Activated CD4-positive, alpha-beta T cell treated with anti-CD3 and anti-CD28 coated beads for 4 hours (primary cell): ENCODE measurements around the gene ACAD9.
A peak's percentile ranks its signal among the peaks of the same experiment; 100 is the strongest.
"Not testable (repeated sequence)": the region's sequence is repeated elsewhere in the genome, so short reads cannot be mapped to it uniquely, and the experiment has no call there.

Source experiments
- DNase-seq, 2 donors: peaks; one replicate each; pipeline ENCODE4 v3.0.0-alpha.2; 2020

The ACAD9 gene

DNA sequence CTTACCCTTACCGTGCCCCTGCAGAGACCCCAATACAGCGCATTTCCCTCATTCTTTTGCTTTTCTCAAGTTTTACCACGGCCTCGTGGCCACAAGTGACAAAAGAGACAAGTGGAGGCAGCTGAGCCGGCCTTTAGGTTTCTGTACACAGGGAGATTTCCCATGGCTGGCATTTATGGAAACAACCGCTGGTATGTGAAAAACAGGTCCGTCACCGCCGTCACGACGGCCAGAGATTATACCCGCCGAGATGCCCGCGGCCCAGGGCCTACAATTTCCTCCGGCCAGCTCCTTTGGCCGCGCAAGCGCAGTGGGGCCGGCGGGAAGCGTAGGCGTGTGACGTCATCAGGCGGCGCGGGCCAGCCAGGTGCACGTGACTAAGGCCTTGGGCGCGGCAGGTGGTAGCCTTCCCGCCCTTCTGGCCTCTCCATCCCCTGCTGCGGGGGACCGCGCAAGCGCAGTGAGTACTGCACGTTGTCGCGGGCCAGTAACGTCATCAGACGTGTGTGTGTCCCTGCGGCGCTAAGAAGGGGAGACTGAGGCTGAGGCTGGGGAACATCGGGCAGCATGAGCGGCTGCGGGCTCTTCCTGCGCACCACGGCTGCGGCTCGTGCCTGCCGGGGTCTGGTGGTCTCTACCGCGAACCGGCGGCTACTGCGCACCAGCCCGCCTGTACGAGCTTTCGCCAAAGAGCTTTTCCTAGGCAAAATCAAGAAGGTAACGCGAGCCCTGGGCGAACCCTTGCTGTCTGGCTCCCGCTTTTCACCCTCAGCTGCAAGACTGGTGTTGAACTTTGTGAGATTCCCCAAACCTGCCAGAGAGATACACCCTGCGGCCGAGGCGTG is at the start of gene ACAD9:
Gene ACAD9, plus strand, starts transcription at position 496 of the 845 bp plus-strand sequence. Its CDS starts 72 bp downstream, at position 568.
- peak; percentile 96 to 97 for DNase-seq

DNA sequence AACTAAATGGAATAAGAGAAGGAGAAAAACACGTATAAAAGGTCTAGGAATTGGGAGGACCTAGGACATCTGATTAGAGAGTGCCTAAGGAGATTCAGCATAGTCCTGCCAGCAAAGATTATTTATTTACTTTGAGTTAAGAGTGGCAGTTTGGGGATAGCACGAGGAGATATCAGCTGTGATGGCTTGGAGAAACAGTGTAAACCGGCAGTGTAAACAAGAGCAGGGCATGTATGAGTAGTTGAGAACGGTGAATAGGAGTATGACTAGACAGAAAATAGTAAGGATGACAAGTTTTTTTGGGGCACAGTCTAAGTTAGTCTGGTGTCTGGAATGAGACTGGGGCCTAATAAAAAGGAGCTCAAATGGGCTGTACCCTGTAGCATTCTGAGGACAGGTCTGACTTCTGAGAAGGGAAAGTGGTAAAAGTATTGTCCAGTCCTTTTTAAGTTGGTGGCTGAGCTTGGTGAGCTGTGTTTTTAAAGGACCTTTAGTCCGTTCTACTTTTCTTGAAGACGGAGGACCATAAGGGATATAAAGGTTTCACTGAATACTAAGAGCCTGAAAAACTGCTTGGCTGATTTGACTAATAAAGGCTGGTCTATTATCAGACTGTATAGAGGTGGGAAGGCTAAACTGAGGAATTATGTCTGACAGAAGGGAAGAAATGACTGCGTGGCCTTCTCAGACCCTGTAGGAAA is 49.3 kb upstream of the ACAD9 start:
- DNase-seq, result not testable (repeated sequence)

DNA sequence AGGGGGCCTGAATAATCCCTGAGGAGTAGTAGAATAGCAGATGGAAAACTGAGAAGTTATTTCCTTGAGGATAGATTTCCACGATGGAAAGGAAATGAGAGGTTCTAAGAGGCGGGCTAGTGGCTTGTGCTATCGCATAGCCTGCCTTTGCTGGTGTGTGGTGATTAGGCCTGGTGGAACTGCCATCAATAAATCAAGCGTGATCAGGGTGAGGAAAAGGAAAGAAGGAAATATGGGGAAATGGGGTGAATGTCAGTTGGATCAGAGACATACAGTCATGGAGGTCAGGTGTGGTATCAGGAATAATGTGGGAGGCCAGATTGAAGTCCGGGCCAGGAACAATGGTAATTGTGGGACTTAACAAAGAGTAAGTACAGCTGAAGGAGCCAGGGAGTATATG is 48.7 kb upstream of the ACAD9 start:
- DNase-seq, result not testable (repeated sequence)

DNA sequence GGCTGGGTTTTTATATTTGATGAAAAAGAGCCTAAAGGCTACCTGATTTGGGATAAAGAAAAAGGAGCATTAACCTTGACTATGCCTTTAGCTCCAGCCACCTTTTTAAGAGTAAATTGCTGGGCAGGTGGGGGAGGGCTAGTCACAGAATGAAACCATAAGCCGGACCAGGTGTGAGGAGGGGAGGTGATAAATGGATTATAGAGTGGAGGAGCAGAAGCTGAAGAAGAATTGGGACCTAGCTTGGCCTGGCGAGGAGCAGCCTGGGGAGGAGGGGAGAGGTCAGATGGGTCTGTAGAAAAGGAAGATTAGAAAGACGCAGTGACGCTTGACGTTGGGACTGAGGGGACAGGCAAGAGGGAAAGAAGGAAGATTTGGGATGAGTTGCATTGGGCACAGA is 46.4 kb upstream of the ACAD9 start:
- DNase-seq, result not testable (repeated sequence)

DNA sequence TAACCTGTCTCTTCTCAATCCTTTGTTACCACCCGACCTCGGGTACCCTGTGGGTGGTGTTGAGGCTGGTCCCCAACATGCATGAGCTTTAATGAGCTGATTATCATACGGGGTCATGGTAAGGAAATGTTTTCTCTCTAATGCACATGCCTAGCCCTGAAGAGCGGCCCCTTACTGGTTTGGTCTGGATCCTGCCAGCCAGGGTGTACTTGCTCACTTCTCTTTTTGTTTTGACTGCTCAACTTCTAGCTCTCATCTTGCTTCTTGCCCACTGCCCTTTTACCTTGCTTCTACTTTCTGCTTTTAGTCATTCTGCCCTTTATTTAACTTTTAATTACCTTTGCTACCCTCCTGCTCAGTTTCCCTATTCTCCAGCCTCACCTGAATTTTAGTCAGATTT is 44.3 kb upstream of the ACAD9 start:
- no peak for DNase-seq

DNA sequence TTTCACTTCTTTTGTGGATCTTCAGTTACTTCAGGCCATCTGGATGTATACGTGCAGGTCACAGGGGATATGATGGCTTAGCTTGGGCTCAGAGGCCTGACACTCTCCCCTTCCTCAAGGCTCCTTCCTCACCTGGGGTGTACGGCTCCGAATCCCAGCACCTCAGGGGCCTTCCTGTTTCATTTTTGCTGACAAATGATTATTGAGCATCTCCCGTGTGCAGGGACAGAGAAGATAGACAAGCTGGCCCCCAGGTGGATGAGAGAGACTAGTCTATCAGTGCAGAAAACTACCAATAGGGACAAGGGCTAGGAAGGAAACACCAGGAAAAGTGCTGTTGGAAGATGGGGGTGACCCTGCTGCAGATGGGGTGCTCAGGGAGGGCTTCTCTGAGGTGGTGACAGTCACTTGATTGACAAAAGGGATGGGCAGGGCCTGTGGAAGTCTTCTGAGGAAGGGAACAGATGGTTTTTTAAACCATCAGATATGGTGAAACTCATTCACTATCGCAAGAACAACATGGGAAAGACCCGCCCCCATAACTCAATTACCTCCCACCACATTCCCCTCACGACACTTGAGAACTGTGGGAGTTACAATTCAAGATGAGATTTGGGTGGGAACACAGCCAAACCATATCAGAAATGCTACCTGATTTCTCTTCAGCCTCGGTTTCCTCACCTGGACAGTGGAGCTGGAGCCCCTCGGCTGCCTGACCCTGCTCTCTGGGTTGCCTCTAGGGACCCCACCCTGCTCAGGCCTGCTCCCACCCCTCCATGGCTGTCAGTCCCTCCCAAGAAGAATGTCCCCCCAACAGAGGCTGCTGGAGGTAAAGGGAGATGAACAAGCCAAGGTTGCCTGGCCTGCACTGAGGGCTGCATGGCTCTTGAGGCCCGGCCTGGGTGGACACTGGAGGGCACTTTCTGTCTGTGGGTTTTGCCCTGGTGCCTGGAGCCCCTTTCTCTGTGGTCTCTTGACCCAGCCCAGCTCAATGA is 37.2 kb upstream of the ACAD9 start:
- DNase-seq, result no peak

DNA sequence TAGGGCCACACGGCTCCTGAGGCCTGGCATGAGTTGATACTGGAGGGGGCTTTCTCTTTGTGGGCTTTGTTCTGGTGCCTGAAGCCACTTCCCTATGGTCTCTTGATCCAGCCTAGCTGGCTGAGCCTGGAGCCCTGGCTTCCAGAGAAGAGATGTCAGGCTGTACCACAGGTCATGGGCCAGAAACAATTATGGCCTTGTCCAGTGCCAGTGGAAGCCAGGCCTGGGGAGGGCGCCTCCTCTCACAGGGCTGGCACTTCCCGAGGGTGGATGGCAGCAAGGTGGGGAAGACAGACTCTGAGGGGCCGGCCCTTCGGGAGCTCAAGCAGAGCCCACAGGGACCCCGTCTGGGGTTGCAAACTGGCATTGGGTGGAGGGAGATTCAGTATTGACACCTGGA is 34.9 kb upstream of the ACAD9 start:
- DNase-seq, result no peak

DNA sequence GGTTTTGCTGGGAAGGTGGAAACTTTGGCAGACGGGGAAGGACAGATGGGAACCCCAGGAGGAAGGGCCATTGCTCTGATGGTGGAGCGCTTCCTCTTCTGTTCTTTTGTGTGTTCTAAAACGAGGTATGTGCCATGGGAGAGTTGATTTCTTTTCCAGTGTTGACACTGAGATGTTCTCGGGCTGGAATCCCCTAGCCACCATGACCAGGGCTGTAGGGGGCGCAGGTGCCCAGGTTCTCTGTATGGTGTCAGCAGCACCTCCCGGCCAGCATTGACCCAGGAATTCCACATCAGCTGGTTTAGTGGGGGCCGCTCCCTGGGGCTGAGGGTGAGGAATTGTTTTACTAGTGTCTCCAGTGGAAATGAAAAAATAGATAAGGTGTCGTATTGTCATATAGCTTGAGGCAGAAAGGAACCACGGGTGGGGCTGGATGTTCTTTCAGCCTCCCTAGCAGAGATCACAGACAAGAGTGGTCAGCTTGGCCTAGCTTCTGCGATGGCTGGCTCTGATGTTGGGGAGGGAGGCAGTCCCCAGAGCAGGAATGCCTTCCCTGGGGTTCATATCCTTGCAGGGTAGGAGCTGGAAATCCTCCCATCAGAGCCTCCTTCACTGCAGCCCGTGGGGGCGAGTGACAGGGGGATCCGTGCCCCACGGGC is 34.2 kb upstream of the ACAD9 start:
- DNase-seq, result no peak

DNA sequence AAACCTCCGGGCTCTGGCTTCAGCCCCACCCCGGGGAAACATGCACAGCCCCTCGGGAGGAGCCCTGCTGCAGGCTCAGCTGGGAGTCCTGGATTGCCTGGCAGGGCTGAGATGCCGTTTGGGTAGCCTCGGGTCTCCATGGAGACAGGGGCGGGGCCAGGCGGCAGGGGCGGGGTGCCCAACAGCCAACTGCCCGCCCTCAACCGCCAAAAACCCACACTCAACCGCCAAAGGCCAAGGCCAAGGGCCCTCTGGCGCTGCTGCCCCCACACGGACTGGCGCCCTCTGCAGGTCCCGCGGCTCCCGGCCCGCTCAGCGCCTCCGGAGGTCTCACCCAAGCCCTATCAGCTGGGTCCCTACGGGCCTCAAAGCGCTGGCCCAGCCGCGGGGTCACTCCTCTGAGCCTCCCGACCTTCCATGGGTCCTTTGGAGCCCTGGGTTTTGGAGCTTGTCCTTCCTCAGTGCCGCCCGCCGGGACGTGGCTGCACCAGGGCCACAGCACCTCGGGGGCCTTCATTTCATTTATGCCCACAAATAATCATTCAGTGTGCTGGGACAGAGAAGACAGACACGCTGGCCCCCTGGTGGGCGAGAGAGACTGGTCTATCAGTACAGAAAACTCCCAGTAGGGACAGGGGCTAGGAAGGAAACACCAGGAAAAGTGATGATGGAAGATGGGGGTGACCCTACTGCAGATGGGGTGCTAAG is 33.5 kb upstream of the ACAD9 start:
- DNase-seq, result peak; percentile 75 to 79

DNA sequence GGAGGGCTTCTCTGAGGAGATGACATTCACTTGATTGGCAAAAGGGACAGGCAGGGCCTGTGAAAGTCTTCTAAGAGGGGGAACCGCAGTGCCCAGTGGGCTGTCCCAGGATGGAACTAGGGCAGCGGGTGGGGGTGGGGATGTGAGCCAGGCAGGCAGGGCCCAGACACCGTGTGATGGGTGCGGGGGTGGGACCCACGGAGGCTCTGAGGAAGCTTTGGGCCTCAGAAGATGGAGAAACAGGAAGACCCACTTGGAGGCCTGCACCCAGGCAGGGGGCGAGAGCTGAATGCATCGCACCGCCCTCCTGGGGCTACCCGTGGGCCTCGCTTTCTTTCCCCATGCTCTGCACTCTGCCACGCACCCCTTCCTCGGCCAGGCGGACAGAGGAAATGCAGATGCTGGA is 32.9 kb upstream of the ACAD9 start:
- peak in 1 of 2 donors; percentile 15 for DNase-seq

DNA sequence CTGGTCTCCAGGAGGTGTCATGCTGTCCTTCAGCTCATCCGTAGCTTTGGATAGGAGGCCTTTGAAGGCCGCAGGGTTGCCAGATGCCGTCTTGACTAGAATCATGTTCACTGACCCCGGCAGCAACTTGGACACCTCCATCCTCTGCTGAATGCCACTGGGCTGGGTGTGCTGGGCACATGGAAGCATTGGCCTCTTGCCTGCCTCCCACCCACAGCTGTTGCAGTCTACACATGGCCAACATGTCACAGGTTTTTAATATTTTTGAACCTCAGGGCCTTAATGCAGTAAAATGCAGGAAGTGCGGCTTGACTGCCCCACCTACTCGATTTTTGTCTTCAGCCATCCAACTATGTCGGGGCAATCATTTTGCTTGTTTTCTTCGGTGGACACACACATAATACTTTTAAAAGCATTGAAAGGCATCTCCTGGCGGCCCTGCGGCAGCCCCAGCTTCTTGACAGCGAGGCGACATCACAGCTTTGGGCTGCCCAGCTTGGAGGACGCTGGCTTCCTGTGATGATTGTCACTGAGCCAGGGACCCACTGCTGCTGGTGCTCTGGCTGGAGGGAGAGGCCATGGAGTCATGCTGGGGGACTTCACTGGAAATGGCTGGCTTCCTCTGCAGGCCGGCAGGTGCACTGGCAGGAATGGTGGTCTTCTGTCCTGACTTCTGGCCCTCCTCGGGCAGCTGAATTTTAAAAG is 31.6 kb upstream of the ACAD9 start:
- no peak for DNase-seq

DNA sequence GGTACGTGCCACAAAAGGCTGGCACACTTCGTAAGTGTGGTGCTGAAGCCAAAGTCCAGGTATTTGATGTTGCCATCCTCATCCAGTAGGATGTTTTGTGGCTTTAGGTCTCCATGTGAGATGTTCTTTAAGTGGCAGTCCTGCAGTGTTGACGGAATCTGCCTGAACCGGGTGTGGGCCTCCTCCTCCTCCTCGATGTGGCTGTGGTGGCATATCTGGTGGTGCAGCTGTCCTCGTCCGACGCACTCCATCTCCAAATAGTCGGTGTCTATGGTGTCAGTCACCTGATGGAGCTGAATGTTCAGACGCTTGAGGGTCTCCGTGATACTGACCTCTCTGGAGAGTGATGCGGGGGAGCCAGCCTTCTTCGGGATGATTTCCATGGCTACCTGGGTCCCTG is 30.5 kb upstream of the ACAD9 start:
- no peak for DNase-seq

DNA sequence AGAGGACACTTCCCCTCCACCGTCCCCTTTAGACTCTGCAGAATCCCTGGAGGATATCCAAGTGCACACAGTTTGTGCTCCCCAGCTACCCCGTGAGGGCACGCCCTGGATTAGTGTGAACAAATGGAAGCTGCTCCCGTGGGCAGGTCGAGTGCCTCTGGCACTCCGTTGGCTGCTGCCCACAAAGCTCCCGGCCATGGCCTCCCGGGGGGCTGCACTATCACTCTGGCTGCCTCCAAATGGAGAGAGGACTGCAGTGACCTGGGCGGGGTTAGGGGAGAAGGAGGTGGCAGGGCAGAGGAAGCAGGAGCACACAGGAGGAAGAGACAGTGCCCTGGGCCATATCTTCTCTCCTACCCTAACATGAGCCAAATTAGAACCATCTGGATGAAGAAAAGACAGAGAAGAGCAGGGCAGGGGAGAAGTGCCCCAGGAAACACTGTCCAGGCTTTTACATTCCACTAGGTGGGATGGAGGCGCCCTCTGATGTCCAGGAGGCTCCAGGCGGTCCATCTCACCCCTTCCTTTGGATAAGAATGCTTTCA is 29.4 kb upstream of the ACAD9 start:
- no peak for DNase-seq

DNA sequence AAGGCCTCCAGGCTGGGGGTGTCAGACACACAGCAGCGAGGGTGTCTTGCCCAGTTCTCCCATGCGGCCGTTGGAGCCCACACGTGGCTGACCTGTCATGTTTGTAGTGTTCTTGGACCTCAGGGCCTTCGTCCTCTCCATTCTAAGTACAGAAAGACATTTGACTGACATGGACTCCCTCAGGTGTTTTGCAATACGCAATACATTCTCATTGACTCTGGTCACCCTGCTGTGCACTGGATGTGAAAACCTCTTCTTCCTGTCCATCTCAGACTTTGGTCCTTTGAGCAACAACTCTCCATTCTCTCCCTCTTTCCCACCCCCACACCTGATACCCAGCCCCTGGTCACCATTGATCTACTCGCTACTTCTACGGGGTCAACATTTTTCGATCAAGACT is 28.9 kb upstream of the ACAD9 start:
- DNase-seq, result no peak

DNA sequence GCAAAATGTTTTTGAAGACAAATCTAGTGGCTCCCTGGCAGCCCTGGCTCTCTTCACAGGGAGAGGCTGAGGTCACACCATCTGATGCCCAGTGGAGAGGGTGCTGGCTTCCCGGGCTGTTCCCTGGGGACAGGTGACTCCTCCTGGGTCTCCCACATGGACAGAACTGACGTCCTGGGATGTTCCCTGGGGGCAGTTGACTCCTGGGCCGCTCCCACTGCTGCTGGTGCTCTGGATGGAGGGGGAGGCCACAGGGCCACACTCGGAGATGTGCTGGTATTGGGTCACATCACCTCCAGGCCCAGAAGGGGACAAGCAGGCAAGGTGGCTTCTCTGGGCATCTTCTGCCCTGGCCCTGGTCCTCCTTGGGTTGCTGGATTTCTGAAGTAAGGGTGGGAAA is 27.8 kb upstream of the ACAD9 start:
- DNase-seq, result no peak

DNA sequence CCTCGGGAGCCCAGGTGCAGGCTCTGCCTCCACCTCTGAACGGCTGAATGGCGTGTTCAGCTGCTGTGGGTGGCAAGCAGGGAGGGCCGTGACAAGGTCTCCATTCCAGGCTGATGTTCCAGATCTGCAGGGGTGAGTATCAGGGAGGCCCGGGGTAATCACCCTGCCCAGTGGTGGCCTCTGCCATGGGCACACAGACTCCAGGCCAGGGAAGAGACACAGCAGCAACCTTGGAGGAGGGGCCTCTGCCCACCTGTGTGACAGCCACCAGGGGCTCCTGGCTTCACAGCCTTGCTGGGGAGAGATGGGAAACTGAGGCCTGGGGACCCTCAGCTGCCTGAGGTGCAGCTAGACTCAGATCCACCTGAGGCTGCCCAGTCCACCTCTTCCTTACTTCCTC is 25.6 kb upstream of the ACAD9 start:
- no peak for DNase-seq

DNA sequence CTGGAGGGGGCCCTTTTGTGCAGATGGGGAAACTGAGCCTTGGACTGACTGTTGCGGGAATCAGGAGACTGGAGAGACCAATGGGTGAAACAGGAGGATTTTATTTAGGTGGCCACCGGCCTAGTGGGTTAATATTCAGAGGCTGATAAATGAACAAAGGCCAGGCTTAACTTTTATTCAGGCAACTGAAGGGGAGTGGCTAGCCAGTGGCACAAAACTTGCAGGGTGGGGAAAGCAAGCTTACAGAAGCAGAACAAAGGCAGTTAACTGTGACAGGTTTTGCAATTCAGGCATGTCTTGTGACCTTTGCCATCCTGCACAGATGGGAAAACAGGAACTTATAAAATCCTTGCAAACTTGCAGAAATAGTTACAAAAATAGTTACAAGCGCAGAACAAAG is 24.9 kb upstream of the ACAD9 start:
- no peak for DNase-seq

DNA sequence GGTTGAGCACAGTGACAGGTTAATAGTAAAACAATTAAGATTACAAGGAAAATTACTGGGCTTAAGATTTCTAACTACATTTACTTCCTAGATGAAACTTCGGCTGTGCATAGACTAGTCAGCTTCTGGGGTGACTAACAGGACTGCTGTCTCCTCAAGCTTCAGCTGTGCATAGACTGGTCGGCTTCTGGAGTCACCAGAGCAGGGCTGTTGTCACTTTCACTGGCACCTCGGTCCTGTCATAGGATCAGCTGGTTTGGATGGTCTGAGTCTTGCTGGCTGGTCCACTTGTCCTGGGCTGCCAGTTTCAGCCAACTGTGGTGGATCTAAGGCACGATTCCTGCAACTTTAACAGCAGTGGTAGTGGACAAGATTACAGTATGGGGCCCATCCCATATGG is 23.9 kb upstream of the ACAD9 start:
- DNase-seq, result no peak

DNA sequence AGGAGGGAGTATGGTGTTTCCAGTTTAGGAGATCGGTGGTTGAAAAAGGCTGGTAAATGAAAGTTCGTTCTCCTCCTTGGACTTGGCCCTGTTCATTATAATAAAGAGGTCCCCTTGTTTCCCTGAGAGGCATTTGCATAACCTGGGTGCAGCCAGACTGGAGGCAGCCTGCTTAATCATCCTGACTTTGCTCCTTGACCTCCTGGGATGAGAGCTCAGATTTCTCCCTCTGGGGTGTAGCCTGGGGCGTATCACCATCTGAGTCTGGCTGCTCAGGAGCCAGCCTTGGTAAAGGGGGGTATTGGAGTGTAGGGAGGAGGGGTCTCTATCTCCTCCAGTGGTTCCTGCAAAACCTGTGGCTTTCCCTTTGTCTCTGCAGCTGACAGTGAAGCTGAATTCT is 21.3 kb upstream of the ACAD9 start:
- no peak for DNase-seq

DNA sequence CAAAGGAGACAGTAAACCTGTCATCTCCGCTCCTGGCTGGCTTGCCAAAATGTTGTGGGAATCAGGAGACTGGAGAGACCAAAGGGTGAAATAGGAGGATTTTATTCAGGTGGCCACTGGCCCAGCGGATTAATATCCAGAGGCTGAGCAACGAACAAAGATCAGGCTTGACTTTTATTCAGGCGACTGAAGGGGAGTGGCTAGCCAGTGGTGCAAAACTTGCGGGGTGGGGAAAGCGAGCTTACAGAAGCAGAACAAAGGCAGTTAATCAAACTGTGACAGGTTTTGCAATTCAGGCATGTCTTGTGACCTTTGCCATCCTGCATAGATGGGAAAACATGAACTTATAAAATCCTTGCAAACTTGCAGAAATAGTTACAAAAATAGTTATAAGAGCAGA is 19.8 kb upstream of the ACAD9 start:
- no peak for DNase-seq

DNA sequence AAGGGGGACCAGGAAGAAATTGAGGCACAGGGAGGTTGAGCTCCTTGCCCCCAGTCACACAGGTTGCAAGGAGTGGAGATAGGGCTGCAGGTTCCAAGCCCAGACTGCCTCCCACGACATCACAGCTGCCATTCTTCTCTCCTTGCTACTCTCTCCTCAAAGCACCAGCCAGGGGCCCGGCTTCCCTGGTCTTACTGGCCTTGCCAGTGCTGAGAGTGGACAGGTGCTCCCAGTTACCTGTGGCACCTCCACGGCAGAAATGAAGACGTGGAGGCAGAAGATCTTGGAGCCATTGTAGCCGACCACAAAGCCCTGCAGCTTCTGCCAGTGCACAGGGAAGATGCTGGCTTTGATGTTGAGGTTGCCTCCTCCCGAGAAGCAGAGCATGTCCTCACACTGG is 17.9 kb upstream of the ACAD9 start:
- no peak for DNase-seq
